ENCODE results near the gene NR3C1.

NR3C1 gene

DNA sequence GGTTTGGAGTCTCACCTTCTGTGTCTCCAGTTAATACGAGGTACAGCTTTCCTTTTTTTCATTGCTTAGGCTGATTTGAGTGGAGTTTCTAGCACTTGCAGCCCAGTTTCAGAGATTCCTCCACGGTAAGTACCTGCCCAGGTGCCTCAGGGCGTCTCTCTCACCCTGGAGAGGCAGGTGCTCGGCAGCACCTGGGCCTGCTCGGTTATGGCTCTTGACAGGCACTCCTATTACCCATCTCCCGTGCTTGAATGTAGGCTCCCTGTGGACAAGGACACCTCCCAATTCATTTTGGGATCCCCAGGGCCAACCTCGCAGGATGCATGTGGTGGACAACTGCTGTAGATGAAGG lies 144.3 kb downstream of the NR3C1 start:
- DNase-seq (ENCODE audit: low spot score) = no peak

DNA sequence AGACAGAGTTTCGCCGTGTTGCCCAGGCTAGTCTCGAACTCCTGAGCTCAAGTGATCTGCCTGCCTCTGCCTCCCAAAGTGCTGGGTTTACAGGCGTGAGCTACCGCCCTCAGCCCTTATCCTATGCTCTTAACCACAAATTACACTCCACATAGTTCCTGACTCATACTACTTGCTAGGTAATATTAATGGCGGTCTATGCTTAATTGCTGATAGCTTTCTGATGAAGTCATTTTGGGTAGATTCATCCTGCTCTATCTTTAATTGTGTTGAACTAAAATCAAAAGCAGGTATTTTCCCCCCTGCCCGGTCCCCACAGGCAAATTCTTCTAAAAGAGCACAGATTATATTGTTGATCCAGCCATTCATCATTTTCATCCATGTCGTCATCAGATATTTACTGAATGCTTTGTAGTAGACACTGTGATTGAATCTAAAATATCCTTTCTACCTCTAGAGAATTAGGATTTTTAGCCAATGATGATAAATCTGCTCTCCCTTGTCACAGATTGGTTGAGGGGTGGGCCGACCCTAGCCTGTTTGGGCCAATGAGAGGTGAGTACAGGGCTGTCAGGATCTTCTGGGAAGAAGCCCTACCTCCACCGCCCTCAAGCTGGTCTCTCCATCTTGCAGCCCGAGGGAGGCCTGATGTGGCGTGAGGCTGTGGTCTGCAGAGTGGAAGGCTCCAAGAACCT lies 144.8 kb downstream of the NR3C1 start:
- DNase-seq (ENCODE audit: low spot score) = no peak

DNA sequence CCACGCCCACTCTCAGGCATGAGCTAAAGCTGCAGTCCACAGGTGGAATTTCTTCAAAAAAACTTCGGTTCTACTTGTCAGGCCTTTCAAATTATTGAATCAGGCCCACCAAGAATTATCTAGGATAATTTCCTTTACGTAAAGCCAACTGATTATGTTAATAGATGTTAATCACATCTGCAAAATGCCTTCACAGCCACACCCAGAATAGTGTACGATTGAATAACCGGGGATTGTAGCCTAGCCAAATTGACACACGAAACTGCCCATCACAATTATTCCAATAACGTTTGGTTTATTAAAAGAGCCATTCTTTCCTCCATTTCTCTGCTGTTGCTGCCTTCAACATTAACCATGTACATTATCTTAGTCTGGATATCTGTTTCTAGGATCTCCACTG lies 148.7 kb downstream of the NR3C1 start:
- DNase-seq (ENCODE audit: low spot score) = no peak

DNA sequence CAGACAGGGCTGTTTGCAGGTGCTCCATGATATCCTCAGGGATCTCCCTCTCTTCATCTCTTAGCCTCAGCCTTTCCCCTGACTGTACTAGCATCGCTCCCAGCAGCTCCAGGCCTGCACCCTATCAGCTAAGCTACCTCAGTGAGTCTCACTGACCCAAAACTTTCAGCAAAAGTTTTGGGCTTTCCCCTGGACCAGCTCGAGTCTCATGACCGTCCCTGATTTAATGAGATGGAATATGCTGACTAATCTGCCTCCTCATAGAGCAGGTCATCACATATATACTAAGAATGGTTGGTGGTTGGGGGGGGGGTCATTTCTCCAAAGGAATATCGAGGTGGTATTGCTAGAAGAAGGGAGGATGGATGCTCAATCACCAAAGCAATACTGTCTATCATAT lies 151.5 kb downstream of the NR3C1 start:
- DNase-seq (ENCODE audit: low spot score) = no peak

DNA sequence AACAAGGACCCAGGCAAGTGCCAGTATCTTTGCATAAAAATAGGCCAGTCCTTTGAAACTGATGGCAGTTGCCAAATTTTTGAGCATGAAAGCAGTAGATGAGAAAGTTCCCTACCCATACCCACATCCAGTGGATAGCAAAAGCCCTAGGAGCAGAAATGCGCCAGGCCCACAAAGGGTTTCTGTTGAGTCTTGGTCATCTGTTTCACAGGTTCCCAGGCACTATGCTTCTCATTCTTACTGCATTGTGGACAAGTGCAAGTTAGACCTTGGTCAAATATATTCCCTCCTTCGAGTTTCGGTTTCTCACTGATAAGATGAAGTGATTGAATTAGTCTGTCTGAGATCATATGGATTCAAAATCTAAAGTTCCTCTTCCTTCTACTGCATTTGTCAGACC lies 152.3 kb downstream of the NR3C1 start:
- DNase-seq (ENCODE audit: low spot score) = no peak

DNA sequence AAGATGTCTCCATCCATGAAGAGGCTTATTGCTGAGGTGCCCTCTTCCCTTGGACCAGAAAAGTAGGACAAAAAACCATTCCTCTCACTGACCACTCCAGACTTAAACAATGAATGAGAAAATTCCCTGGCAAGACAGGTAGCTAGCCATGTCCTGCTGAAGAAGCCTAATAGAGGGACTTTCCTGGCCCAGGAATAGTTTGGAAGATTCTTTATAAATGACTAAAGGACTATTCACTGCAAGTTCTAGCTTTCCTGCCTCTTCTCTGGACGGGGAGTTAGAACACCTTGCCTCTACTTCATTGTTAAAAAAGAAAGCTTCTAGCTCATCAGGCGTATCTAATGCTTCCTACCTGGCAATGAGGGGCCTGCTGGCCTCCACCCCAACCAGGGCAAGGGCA lies 153.6 kb downstream of the NR3C1 start:
- no peak for DNase-seq (ENCODE audit: low spot score)

DNA sequence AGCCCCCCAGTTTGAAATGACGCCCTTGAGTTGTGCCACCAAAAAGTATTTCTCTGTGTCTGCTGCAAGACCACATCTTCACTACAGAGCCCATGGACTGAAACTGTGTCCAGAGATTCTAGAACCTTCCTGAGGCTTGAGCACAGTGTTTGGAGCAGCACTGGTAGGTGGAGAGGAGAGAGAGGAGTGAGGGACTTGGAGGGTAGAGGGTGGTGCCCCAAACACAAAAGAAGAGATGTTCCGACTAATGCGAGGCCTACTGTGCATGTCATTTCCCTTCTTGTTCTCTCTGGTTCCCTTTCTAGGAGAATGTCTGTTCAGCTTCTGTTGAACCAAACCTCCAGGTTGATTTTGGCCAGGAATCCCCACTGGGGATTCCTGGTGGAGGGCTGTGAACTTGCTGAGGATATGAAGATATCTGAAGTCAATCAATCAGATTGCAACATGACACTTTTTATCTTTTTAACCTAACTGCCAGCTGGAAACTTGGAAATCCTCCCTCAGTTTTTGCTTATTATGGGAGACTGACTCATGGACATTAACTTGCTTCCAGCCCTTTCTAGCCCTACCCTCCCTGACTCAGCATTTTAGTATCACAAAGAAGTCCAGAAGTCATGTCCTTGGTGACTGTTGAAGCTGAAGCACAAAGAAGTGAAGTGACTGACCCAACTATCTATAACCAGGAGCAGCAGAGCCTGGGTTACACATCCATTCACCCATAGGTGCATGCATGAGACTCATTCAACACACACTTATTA lies 154.5 kb downstream of the NR3C1 start:
- no peak for DNase-seq (ENCODE audit: low spot score)

DNA sequence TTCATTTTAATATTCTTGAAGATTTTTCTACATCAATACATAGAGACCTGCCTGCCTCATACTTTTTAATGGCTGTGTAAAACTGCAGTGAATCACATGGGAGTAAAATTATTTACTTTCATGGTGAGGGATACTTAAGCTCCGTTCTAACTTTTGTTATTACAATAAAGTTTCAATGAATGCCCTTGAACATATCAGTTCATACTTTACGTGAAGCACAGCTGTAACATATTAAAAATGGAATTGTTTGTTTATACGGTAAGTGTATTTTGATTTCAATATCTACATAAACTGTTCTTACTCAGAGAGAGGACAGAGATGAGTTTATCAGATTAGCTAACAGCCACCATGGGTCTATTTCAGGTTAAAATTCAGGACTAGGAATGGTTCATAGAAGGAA lies 155.1 kb downstream of the NR3C1 start:
- DNase-seq (ENCODE audit: low spot score) = no peak

DNA sequence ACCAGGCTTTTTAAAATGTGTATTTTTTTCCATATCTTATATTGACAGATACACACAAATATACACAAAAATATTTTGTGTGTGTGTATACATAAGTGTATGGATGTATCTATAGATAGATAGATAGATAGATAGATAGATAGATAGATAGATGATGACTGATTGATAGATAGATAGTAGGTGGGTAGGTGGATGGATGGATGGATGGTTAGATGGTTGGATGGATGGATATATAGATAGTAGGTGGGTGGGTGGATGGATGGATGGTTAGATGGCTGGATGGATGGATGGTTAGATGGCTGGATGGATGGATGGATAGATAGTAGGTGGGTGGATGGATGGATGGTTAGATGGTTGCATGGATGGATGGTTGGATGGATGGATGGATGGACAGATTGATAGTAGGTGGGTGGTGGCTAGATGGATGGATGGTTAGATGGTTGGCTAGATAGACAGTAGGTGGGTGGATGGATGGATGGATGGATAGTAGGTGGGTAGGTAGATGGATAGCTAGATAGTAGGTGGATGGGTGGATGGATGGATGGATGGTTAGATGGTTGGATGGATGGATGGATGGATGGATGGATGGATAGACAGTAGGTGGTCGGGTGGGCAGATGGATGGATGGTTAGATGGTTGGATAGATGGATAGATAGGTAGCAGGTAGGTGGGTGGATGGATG lies 156.2 kb downstream of the NR3C1 start:
- no peak for DNase-seq (ENCODE audit: low spot score)

DNA sequence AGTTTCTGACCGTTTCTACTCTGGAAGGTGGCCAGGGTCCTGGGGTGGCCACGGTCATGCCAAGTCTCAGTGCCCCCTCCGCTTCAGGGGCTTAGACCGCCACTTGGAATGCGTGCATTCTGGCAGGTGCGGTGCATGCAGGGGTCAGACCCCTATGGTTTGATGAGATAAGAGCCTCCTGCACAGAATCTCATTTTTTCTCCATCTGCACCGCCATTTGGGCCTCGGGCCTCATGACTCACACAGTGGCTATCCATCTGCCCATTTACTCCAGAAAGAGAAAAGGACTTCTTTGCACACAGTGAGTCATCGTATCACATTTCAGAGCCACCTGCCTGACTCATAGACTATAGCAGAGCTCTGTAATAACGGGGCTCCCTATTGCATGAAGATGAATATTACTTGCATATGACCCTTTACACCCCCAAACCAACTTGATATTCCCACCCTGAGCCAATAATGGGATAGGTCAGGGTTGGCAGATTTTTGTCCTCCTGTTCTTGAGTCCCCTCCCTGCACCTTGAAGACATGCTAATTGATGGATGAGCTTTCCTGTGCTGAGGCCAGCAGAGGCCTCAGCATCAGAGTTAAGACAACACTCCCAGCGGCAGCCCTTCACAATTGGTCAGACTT lies 157.4 kb downstream of the NR3C1 start:
- DNase-seq (ENCODE audit: low spot score) = no peak

DNA sequence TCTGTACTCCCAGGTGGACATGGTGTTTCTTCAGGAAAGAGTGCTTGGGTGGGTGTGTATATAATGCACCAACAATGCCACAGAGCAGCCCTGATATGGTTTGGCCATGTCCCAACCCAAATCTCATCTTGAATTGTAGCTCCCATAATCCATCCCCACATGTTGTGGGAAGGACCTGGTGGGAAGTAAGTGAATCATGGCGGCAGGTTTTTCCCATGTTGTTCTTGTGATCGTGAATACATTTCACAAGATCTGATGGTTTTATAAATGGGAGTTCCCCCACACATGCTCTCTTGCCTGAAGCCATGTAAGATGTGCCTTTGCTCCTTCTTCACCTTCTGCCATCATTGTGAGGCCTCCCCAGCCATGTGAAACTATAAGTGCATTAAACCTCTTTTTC lies 158.5 kb downstream of the NR3C1 start:
- DNase-seq (ENCODE audit: low spot score) = no peak

DNA sequence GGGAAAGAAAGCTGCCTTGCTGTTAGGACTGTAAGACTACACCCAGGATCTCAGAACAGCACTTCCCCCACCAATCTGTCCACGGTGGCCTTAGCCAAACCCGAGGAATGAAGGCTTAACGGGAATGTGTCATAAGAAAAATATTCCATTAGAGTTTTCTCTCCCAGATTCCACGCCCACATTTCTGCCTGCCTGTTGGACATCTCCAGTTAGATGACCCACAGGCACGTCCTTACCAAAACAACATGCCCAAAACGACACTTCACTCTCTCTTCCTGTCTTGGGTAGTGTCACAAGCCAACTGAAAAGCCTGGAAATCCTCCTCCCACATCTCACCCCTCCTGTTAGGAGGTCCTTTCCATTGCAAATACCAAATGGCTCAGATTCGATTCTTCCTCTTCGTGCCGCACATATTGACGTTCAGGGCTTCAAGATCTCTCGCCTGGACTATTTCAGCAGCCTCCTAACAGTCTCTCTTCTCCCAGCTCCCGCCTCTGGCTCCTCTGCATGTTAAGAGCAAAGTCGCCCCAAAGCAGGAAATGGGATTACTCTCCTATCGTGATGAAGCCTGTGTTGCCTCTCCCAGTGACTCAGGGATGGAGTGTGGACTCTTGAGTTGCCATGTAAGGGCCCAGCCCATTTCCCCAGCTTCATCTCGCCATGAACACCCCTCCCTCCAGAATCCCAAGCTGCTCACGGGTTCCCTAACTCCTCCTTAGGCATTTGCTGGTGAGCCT lies 159.3 kb downstream of the NR3C1 start:
- no peak for DNase-seq (ENCODE audit: low spot score)

DNA sequence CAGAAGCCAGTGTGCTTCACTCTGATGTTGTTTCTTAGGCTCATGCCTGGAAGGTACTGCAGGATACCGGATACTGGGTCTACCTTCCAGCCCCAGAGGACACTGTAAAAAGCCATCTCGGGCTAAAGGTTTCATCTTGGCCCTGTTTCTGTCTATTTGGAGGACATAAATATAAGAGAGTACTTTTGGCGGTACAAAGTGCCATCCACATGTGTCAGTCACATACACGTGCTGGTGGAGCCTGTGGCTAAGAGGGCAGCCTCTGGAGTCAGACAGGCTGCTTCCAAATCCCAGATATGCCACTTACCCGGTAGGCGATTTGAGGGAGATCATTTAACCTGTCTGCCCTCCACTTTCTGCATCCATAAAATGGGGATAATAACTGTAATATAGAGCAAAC lies 160.4 kb downstream of the NR3C1 start:
- DNase-seq (ENCODE audit: low spot score) = no peak

DNA sequence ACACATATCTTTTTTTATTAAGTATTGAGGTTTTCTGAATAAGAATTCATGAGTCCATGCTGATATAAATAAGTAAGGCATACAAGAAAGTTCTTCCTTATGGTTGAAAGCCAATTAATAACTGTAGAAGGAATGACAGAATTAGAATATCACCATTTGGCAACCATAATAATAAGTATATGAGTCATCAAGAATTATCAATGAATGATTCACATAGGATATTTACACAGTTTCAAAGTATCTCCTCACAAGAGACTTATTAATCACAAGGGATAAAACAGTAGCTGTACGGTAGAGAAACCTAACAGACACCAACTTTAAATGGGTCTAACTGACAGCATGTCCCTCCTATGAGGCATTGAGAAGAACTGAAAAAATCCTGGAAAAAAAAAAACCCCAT lies 161.6 kb downstream of the NR3C1 start:
- DNase-seq (ENCODE audit: low spot score) = no peak

DNA sequence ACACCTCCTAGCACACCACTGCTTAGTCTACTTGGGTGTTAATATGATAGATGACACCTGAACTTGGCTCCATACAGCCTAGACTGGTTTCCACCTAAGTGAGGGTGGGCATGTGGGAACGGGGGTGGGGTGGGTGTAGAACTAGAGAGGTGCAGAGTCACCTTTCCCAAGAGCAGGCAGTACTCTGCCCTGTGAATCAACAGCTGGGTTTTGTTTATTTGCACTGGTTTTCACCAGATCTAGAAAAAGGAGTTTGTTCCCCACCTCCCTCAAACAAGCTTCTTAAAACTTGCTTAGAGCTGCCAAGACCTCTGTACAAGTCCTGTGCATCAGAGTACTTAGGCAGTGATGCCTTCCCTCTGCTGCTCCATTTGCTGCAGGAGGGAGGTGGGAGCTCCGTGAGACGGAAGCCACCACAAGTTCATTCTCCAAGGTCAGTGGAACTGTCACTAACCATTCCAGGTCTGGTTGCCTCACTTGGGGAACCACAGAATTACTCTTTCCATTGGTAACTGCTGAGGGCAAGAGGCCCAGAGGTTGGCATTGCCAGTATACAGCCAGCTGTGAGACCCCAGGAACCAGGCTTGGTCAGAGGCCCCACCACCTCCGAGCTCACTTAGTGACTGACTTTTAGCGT lies 163.5 kb downstream of the NR3C1 start:
- no peak for DNase-seq (ENCODE audit: low spot score)

DNA sequence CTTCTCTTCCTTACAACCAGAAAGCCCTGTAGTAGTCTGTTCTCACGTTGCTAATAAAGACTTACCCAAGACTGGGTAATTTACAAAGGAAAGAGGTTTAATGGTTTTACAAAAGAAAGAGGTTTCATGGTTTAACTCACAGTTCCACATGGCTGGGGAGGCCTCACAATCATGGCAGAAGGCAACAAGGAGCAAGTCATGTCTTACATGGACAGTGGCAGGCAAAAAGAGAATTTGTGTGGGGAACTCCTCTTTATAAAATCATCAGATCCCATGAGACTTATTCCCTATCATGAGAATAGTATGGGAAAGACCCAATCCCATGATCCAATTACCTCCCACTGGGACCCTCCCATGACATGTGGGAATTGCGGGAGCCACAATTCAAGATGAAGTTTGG lies 164.9 kb downstream of the NR3C1 start:
- DNase-seq (ENCODE audit: low spot score) = no peak

DNA sequence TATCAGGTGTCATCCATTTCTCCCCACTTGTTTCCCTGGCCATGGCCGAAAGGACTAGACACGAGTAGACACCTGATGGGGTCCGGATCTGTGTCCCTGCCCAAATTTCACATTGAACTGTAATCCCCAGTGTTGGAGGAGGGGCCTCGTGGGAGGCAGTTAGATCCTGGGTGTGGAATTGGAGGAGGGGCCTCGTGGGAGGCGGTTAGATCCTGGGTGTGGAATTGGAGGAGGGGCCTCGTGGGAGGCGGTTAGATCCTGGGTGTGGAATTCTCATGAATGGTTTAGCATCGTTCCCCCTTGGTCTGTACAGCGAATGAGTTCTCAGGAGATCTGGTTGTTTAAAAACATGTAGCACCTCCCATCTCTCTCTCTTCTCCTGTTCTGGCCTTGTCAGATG lies 165.8 kb downstream of the NR3C1 start:
- no peak for DNase-seq (ENCODE audit: low spot score)

DNA sequence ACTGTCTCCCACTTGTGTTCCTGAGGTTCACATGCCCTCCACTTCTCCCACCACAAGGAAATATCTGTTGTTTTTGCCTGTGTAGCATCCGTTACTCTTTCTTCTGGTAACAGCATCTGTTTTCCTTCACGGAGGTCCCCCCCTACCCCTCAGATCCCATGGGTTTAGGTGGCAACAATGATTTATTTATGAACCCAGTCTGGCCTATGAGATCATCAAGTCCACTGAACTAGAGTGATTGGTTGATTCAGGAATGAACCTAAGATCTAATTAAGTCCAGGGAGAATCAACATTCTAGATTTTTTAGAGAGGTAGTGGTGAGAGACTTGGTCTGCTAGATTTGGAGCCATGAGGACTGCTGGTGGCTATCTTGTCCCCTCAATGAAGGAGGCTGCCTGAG lies 166.8 kb downstream of the NR3C1 start:
- no peak for DNase-seq (ENCODE audit: low spot score)

DNA sequence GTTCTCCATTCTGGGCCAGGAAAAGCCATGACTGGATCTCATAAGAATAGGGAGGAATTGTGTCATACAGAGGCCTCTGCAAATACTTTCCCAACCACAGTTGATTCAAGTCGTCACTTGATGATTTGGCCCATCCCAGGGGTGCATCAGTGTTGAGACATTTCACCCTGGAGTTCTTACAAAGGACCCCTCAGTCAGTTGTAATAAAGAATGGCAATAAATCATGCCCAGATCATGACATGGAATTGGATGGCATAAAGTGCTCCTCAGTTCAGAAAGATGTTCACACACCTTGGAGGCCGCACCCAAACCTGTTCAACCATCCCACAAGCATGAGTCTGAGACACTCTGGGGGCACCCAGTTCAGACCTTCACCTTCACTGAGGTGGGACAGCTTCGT lies 168.1 kb downstream of the NR3C1 start:
- no peak for DNase-seq (ENCODE audit: low spot score)

DNA sequence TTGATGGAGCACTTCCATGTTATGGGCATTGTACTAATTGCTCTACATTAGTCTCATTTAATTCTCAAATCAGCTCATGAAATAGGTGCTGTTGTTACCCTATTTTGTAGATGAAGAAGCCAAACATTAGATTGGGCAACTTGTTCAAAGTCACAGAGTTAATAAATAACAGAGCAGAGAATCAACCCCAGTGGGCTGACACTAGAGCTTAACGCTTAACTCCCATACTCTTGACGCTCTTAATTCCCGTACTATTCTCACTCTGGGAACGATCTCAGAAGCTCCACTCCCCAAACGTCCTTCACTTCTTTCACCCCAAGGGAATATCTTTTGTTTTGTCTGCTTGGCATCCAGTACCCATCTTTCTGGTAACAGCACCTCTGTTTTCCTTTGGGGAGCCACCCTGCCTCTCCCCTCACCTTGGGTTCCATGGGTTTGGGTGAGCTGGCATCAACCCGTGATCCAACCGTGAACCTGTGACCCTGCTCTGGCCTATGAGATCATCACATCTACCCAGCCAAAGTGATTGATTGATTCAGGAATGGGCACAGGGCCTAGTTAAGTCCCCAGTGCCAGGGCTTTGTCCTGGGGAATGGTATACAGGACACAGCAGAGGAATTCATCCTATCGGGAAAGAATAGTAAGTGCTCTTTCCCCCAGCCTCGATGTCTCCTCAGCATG lies 169.2 kb downstream of the NR3C1 start:
- DNase-seq (ENCODE audit: low spot score) = no peak

DNA sequence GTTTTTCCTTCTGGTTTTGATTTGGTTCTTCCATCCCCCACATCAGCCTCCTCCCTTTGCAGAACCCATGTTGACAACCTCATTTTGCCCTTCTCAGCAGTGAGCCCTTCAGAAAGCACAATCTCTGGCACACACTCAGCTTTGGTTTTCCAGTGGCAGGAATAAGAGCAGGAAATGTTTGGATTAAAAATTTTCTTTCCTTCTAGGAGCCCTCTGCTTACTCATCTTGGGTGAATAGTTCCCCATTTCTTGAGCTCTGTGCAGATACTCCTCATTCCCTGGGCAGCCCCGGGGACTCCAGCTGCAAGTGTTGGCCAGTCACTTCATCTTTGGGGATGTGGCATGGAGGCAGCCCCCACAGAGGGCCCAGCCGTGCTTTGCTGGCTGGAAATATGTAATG lies 170.5 kb downstream of the NR3C1 start:
- DNase-seq (ENCODE audit: low spot score) = no peak

All from germinal center (tissue), 1 donor.